GM18870 (cell line): Measurements from ENCODE around the gene LY86.
"Not testable (repeated sequence)": the region's sequence is repeated elsewhere in the genome, so short reads cannot be mapped to it uniquely, and the experiment has no call there.

Experiments
- ATAC-seq: cut with Tn5 transposase; IDR thresholded peaks from one replicate; pipeline ENCODE4 v1.9.1; 2021; ENCODE audit warnings: moderate library complexity; ENCODE audit not compliant: unreplicated experiment

Gene LY86

GRCh38 chr6:6650839-6651238 lies 62.3 kb downstream of the LY86 start:
- no peak for ATAC-seq

- no peak for ATAC-seq
Observed at GRCh38 chr6:6651335-6651734, 62.8 kb downstream of the LY86 start.

DNA sequence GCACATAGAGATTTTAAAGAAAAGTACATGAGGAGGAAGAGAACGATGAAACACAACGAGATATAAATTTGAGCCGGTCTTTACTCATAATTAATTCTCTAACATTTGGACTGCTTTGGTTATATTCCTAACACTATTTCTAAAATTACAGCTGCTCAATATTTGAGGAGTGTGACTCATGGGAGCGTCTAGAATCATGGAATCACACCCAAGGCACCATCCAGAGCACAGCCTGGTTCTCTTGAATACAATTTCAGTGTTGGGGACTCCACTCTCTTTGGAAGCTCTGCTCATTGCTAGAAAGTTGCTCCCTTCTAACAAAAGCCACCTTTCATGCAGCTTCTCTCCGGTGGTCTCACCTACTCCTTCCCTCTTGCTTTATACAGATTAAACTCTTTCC lies 64.4 kb downstream of the LY86 start:
- no peak for ATAC-seq

GRCh38 chr6:6654599-6655575 lies 66.4 kb downstream of the LY86 start:
- no peak for ATAC-seq

- ATAC-seq = no peak
Observed at GRCh38 chr6:6655805-6656251, 67.3 kb downstream of the LY86 start.

DNA sequence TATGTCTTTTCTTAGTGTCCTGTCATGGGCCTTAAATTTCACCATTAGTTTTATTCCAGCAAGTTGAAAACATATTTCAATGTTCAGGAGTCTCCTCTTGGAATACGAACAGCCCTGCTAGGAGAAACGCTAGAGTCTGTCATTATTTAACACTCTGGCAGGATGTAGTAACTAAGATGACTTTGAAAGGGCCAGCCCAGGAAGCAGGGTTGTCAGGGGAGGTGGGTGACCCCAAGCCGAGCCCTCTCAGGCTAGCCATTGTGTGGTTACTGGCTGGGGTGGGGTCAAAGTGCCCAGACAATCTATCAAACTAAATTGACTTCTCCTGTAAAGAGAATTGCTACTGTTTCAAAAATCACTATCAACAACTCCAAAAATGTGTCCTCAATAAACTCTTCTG lies 67.8 kb downstream of the LY86 start:
- ATAC-seq = no peak

DNA sequence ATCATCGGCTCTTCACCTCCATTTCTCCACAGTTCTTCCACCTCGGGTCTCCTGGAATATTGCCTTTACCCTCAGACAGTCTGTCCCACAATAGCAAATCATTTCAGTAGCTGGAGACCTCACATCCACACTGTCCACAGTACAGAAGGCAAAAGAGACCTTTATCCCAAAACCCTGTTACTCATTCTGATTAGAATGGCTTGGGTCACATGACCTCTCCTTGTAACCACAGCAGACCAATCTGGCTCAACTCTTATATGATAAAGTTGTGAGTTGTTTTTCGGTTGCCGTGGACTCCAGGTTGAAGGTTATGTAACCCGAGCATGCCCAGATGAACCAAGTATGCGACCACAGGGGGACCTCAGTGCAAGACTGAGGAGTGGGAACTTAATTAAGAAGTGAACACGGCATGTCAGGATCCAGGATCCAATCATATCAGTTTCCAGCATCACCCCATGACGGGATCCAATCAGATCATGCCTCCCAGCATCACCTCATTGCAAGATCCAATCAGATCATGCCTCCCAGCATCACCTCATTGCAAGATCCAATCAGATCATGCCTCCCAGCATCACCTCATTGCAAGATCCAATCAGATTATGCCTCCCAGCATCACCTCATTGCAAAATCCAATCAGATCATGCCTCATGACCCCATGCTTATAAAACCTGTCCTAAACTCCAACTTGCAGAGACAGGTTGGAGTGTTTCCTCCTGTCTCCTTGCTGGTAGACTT lies 68.7 kb downstream of the LY86 start:
- ATAC-seq = no peak

DNA sequence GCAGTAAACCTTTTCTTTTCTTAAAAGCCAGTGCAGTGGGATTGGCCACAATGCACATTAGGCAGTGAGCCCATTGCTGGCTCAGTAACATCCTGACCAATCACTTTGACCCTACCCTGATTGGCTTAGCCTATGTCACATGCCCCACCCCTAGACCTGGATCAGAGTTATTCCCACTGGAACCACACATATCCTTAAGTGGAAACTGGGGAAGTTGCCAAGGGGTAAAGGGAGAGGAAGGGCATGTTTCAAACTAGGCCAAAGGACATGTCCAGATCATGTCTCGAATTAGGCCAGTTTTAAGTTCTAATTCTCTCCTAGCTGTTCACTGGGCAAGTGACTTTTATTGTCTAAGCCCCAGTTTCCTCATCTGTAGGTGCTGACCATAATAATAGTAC lies 69.3 kb downstream of the LY86 start:
- no peak for ATAC-seq

GRCh38 chr6:6659600-6660327 lies 71.2 kb downstream of the LY86 start:
- ATAC-seq = no peak

DNA sequence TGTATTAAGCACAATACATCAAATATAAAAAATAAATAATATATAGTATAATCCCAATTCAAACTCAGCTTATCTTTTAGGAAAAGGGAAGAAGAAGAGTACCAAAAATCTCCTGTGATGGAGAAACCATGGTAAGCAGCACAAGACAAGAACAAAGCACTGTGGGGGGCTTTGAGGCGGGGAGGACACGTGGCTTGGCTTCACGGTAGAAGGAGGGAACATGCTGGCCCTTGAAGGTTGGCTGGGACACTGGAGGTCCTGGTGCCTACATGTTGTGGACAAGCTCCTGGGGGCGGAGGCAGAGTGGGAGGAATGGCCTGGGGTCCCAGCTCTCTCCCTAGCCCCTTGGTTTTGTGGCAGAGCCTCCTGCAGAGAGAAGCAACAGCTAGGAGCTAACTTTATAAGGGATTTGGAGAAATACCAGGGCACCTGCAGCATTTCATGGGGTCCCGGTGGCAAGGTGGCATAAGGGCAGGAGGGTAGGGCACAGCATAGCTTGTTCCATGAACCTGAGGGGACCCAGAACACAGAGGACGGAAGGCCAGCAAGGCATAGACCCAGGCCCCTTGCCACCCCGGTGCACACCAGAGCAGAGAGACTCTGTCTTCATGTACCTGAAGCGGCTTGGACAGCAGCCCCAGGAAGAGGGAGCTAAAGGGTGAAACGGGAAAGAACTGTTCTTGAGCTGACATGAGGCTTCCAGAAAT lies 72.0 kb downstream of the LY86 start:
- ATAC-seq = no peak

- ATAC-seq = no peak
Observed at GRCh38 chr6:6661191-6661590, 72.7 kb downstream of the LY86 start.

DNA sequence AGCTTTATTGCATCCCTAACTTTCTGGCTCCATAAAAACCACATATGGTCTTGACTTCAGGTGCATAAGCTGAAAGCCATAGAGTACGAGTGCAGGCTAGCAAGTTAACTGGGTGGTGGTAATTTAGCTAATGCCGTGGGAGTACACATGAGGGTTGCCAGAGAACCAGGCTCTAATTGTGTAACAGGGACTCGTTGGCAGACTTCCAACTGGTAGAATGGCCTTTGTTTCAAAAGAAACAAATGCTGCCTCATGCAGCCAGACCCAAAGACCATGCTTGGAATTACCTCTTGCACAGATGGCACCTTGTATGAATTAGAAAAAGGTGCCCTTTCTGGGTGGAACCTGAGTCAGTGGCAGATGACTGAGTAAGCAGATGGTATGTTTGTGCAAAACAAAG lies 73.2 kb downstream of the LY86 start:
- ATAC-seq = no peak

- ATAC-seq = no peak
Observed at GRCh38 chr6:6663421-6664135, 75.1 kb downstream of the LY86 start.

- no peak for ATAC-seq
Observed at GRCh38 chr6:6665555-6666243, 77.2 kb downstream of the LY86 start.

- ATAC-seq = not testable (repeated sequence)
Observed at GRCh38 chr6:6670150-6670549, 81.6 kb downstream of the LY86 start.

- ATAC-seq = no peak
Observed at GRCh38 chr6:6674872-6675271, 86.4 kb downstream of the LY86 start.

DNA sequence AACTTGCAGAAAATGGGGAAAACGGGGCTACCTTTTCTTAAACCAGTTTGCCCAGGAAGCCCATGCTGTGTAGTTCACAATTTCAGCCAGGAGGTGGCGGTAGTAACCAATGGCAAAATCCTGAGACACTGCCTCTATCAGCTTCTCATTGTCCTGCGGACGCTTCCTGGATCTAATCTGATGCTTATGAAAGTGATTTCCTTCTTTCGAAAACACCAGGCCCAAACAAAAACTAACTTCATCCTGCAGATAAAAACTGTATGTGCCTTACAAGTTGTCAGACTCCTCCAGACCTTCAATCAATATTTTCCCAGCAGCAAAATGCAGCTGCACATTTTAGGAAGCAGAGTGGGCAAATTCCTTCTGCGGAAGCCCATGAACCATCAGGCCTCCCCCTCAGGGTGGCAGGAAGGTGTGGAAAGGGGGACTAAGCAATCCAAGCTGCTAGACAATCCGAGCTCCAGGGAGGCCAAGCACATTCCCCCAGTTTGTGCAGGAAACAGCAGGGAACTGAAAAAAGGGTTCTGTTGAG lies 88.5 kb downstream of the LY86 start:
- ATAC-seq = no peak

DNA sequence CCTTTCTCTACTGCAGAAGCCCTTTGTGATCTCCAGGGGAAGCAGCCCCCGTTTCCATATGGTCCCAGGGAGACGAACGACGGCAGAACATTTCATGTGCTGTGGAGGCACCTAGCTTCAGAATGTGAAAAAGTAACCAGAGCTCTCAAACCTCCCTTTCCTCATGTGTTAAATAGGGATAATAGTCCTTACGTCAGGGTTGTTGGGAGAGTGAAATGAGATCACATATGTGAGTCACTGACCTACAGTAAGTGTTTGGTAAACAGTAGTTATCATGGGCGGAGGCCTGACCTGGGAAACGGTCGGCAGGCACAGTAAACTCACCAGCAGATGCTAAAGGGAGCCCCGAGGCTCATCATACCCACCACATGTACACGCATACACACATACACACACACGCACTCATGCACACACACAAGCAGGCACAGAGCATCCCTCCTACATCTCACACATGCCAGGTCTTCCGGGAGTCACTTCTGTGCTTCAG lies 89.7 kb downstream of the LY86 start:
- no peak for ATAC-seq

GRCh38 chr6:6678811-6679210 lies 90.3 kb downstream of the LY86 start:
- ATAC-seq = no peak
